K562 (cell line): ENCODE results near the gene LRRC4C. TPM values are rescaled to one million over a fixed set of nuclear protein-coding genes. Genes with fewer than 3 reads are reported as not detected.

Experiments
- DIDO1 ChIP-seq: fragments of 450-650 bp; IDR thresholded peaks from 2 replicates; pipeline ENCODE4 v1.6.1; 2016; ENCODE audit warnings: low read depth, missing biosample characterization, missing genetic modification characterization
- HMG20A ChIP-seq: fragments of 450-650 bp; formaldehyde crosslinking; conservative IDR thresholded peaks from 2 replicates; pipeline ENCODE4 v1.4.0; 2020; ENCODE audit warnings: mild to moderate bottlenecking, mixed read lengths
- SMAD1 ChIP-seq: fragments of 150-350 bp; IDR thresholded peaks from 2 replicates; pipeline ENCODE4 v1.6.1; 2014; ENCODE audit warnings: low read length, low read depth; ENCODE audit not compliant: partially characterized antibody
- XRCC4 ChIP-seq: IDR thresholded peaks from one replicate; pipeline ENCODE4 v1.6.1; 2011; ENCODE audit not compliant: insufficient read depth, insufficient read length; ENCODE audit errors: extremely low read depth
- ZC3H8 ChIP-seq: fragments of 450-650 bp; IDR thresholded peaks from 2 replicates; pipeline ENCODE4 v1.6.1; 2017
- ZNF3 ChIP-seq: fragments of 250-450 bp; sonication (Bioruptor Pico); IDR thresholded peaks from 2 replicates; pipeline ENCODE4 v1.5.0; 2021; ENCODE audit warnings: mild to moderate bottlenecking, moderate library complexity
- polyA plus RNA-seq, 8 experiments: library from polyadenylated mRNA; depleted of rRNA in 4 of 8; stranded (reverse) in 5 of 8; unstranded in 3 of 8; fragments of >200 nt; fragmentation: Nextera tagmentation in 2 of 8; fragmentation: Illumina TruSeq in 1 of 8; extraction: Ambion mirVana in 2 of 8; extraction: Trizol in 1 of 8; gene quantifications; 2 replicates each; pipeline versions ENCODE4 v1.2.1 to v1.2.3, GENCODE V29; 2011 to 2014; ENCODE audit warnings: inconsistent platforms in 1 of 8, missing spikeins in 1 of 8
- total RNA-seq, 7 experiments: library from RNA; depleted of rRNA in 6 of 7; stranded (reverse); fragments of >200 nt in 6 of 7; fragmentation: Illumina TruSeq in 2 of 7; extraction: Trizol in 2 of 7; gene quantifications; 2 replicates each; pipeline versions ENCODE4 v1.2.1 to v1.2.3, GENCODE V29; 2011 to 2021; ENCODE audit warnings: low replicate concordance in 1 of 7
- TF ChIP-seq, protein P1 (sequence below): fragments of 250-450 bp; sonication (Bioruptor Pico); IDR thresholded peaks from 2 replicates; pipeline ENCODE4 v1.8.0; 2021; ENCODE audit warnings: borderline replicate concordance, mild to moderate bottlenecking, moderate library complexity; ENCODE audit not compliant: poor library complexity, severe bottlenecking
- TF ChIP-seq, protein P2 (sequence below): fragments of 250-450 bp; sonication (Bioruptor Pico); IDR thresholded peaks from 2 replicates; pipeline ENCODE4 v1.4.0; 2020; ENCODE audit warnings: mild to moderate bottlenecking, moderate library complexity, borderline replicate concordance

LRRC4C gene
- total and polyA plus RNA-seq, 9 of the 15 experiments (the other 6 are each of a cell fraction or from before 2014, with no cell fraction given) = not detected

DNA sequence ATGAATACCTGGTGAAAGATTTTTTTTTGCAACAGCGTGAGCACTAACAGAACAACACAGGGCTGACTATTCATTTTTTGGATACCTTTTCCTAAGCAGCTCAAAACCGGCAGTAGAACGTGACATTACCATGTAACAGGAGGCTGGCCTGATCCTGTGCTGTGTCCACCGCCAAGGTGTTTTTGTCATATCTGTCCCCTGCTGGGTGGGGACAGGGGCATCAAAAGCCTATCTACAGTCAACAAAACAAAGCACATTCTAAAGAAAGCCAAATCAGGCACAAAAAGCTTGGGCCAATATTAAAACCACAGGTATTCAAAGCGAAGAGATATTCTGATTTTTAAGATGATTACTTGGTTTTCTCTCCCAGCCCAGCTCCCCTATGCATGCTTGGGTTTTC lies 151.2 kb downstream of the LRRC4C start (continued):
- TF ChIP-seq DIDO1 = no peak
- no peak for TF ChIP-seq HMG20A (CRISPR knock-in tag)
- TF ChIP-seq SMAD1 = no peak
- no peak for TF ChIP-seq XRCC4
- TF ChIP-seq, protein P1, sequence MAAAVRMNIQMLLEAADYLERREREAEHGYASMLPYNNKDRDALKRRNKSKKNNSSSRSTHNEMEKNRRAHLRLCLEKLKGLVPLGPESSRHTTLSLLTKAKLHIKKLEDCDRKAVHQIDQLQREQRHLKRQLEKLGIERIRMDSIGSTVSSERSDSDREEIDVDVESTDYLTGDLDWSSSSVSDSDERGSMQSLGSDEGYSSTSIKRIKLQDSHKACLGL (CRISPR knock-in tag) = no peak
- TF ChIP-seq ZC3H8 = no peak
- TF ChIP-seq ZNF3 = no peak
- TF ChIP-seq, protein P2, sequence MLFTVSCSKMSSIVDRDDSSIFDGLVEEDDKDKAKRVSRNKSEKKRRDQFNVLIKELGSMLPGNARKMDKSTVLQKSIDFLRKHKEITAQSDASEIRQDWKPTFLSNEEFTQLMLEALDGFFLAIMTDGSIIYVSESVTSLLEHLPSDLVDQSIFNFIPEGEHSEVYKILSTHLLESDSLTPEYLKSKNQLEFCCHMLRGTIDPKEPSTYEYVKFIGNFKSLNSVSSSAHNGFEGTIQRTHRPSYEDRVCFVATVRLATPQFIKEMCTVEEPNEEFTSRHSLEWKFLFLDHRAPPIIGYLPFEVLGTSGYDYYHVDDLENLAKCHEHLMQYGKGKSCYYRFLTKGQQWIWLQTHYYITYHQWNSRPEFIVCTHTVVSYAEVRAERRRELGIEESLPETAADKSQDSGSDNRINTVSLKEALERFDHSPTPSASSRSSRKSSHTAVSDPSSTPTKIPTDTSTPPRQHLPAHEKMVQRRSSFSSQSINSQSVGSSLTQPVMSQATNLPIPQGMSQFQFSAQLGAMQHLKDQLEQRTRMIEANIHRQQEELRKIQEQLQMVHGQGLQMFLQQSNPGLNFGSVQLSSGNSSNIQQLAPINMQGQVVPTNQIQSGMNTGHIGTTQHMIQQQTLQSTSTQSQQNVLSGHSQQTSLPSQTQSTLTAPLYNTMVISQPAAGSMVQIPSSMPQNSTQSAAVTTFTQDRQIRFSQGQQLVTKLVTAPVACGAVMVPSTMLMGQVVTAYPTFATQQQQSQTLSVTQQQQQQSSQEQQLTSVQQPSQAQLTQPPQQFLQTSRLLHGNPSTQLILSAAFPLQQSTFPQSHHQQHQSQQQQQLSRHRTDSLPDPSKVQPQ (CRISPR knock-in tag) = no peak
